ENCODE results near the gene CCDC107. TPM values are rescaled to one million over a fixed set of nuclear protein-coding genes. Genes with fewer than 3 reads are reported as not detected.

Gene CCDC107
- total RNA-seq, 4 donors from 2014 or later, result 15.1 to 30.5 (median 21.2) TPM

DNA sequence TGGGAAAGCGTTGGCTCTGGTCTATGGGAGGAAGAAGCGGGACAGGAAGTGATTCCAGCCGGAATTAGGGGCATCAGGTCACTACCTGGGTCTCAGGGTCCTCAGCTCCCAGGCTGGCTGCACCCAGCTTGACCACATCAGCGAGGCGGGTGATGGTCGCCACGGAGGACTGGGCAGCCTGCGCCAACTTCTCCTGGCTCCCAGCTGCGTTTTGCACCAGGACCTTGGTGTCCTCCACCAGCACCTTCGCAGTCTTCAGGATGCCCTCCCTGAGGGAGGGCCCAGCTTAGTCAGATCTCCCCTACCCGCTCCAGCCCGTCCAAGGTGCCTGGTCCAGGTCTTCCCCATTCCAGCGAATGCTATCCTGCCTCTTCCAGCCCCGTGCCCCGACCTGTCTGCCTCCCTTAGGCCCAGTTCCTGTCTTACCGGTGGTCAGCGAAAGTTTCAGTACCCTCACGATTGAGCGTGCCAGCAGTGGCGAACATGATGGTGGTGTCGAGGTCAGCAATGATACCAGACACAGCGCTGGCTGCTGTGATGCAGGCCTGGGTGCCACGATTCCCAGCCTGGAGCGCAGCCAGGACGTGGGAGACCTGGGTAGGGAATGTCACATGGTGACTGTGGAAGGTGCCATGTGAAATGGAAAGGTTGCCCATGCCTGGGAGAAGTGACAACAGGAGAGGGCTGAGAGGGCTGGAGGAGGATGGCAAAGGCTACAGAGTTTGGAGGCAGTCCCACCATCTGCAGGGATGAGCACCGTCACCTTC, 46.0 kb downstream of the CCDC107 start:
- DNase-seq (ENCODE audit: low spot score in 2 of 2), result no peak
- H3K4me3 ChIP-seq (ENCODE audit: low read depth, poor library complexity, severe bottlenecking), result no peak overlapping the region
- WGBS, 2 donors, result 91 to 94% methylated on average over 26 of the region's 26 CpGs
- intact Hi-C loops (cut with DNase I; ENCODE audit: low total_unique reads), result no loop called here
- TF ChIP-seq POLR2A (IDR thresholded peaks at IDR 0.05), result no peak
- TF ChIP-seq, protein P1, sequence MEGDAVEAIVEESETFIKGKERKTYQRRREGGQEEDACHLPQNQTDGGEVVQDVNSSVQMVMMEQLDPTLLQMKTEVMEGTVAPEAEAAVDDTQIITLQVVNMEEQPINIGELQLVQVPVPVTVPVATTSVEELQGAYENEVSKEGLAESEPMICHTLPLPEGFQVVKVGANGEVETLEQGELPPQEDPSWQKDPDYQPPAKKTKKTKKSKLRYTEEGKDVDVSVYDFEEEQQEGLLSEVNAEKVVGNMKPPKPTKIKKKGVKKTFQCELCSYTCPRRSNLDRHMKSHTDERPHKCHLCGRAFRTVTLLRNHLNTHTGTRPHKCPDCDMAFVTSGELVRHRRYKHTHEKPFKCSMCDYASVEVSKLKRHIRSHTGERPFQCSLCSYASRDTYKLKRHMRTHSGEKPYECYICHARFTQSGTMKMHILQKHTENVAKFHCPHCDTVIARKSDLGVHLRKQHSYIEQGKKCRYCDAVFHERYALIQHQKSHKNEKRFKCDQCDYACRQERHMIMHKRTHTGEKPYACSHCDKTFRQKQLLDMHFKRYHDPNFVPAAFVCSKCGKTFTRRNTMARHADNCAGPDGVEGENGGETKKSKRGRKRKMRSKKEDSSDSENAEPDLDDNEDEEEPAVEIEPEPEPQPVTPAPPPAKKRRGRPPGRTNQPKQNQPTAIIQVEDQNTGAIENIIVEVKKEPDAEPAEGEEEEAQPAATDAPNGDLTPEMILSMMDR (IDR thresholded peaks at IDR 0.05), result no peak

DNA sequence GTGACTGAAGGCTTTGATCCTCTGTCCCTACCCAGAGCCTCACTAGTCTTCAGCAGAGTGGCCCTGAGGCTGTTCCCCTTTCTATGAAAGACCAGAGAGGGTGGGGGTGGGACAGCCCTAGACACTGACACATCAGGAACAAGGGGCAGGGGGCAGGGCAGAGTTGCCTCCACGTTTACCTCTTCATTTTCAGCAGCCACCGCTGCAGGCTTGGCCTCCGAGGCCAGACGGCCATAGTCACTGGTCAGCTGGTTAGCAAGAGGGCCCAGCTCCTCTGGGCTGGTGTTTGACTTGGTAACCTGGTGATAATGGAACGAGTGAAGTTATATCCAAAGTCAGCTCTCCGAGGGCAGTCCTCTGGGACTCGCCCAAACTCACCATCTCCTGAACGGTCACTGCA, 47.3 kb downstream of the CCDC107 start:
- 88 to 90% methylated on average over 8 of the region's 8 CpGs for WGBS, 2 donors
- intact Hi-C loops (cut with DNase I; ENCODE audit: low total_unique reads), result no loop called here
- no peak for TF ChIP-seq POLR2A (IDR thresholded peaks at IDR 0.05)
- TF ChIP-seq, protein P1 (IDR thresholded peaks at IDR 0.05), result no peak
- no peak overlapping the region for H3K4me3 ChIP-seq (ENCODE audit: low read depth, poor library complexity, severe bottlenecking)
- DNase-seq (ENCODE audit: low spot score in 2 of 2), result no peak

DNA sequence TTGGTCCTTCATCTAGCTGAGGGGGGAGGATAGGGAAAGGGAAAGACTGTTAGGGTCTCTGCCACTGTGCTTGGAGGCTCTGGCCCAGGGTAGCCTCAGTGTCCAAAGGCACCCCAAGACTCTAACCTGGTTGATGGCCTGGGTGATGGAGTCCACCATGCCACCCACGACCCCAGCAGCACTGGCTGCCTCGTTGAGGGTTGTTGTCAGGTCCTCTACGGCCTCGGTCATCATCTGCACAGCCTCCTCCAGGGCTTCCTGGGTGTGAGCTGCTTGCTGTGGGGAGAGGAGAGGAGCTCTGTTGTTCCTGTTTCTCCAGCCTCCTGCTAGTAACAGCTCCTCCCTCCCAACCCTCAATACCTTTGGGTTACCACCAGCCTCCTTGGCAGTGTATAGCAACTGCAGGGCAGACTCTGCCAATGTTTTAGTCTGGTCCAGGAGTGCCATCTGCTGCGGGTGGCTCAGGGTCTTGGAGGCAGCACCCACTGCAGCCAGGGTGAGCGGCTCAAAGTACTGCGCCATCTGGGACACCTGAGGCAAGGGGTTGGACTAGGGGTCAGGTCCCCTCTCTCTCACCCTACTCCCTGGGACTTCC, 47.8 kb downstream of the CCDC107 start:
- DNase-seq (ENCODE audit: low spot score in 2 of 2), result no peak
- no peak overlapping the region for H3K4me3 ChIP-seq (ENCODE audit: low read depth, poor library complexity, severe bottlenecking)

DNA sequence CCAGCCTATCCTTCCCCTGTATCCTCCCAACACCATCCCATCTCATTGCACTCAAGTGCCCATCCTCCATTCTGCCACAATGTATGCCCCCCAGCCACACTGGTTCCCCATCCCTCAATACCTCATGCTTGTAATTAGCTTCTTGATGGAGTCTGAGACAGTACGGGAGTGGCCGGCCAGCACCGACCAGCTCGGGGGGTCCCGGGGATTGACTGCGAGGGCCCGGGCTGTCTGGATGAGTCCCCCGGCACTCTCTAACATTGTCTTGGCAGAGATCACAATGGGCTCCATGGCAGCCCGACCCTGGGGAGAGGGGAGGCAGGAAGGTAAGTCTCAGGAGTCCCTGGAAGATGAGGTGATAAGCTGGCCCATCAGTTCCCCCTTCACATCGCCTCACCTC, 48.9 kb downstream of the CCDC107 start:
- WGBS, 2 donors, result 95 to 97% methylated on average over 10 of the region's 10 CpGs
- DNase-seq (ENCODE audit: low spot score in 2 of 2), result no peak
- intact Hi-C loops (cut with DNase I; ENCODE audit: low total_unique reads), result no loop called here
- H3K4me3 ChIP-seq (ENCODE audit: low read depth, poor library complexity, severe bottlenecking), result no peak overlapping the region
- TF ChIP-seq, protein P1 (IDR thresholded peaks at IDR 0.05), result no peak
- no peak for TF ChIP-seq POLR2A (IDR thresholded peaks at IDR 0.05)

More for the DNA sequence above, 47.8 kb downstream of the CCDC107 start:
- 90 to 94% methylated on average over 6 to 7 of the region's 7 CpGs for WGBS, 2 donors
- TF ChIP-seq POLR2A (IDR thresholded peaks at IDR 0.05), result no peak
- TF ChIP-seq, protein P1 (IDR thresholded peaks at IDR 0.05), result no peak
- intact Hi-C loops (cut with DNase I; ENCODE audit: low total_unique reads), result no loop called here

DNA sequence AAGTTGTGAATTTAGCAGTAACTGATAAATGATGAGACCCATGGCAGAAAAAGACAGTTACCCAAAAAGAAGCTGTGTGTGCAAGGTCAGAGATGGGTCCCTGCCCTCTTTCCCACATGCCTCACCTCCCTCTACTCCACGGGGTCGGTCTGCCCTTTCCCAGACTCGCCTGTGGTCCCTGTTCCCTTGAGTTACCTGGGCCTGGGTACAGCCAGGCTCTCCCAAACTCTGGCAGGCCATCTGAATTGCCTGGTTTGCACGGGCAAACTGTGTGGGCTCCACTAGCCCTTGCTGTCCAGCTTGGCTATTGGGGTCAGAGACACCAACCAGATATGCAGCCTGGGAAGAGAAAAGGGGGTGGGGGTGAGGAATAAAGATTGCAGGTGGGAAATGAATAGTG, 50.1 kb downstream of the CCDC107 start:
- TF ChIP-seq, protein P1 (IDR thresholded peaks at IDR 0.05), result no peak
- TF ChIP-seq POLR2A (IDR thresholded peaks at IDR 0.05), result no peak
- intact Hi-C loops (cut with DNase I; ENCODE audit: low total_unique reads), result no loop called here
- DNase-seq (ENCODE audit: low spot score in 2 of 2), result no peak
- no peak overlapping the region for H3K4me3 ChIP-seq (ENCODE audit: low read depth, poor library complexity, severe bottlenecking)
- 96 to 99% methylated on average over 4 of the region's 4 CpGs for WGBS, 2 donors
